HuH-7.5 (cell line): ENCODE measurements around the gene RAB26.
A peak's percentile ranks its signal among the peaks of the same experiment; 100 is the strongest.

Experiments used
- DNase-seq: peaks from one replicate; pipeline ENCODE4 v3.0.0; 2011; ENCODE audit warnings: low spot score

Gene RAB26

GRCh38 chr16:2142942-2143877, 5.2 kb upstream of the RAB26 start:
- peak; percentile 29 for DNase-seq

GRCh38 chr16:2143878-2144485, 4.4 kb upstream of the RAB26 start:
- no peak for DNase-seq

DNA sequence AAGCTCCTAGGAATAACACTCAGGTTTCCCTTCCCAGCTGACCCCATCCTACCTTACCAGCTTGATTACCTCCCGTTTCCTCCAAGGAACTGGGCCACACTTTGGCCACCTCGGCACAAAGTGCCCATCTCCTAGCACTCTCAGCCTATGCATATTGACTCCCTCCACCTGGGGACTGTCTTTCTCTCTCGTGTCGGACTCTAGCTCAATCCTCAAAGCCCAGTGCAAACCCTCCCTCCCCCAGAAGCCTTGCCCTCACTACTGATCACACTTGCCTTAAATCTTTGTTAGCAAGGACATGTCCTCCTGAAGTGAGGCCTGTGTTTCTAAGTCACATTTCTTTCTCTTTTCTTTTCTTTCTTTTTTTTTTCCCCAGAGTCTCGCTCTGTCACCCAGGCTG, 2.6 kb upstream of the RAB26 start:
- no peak for DNase-seq

DNA sequence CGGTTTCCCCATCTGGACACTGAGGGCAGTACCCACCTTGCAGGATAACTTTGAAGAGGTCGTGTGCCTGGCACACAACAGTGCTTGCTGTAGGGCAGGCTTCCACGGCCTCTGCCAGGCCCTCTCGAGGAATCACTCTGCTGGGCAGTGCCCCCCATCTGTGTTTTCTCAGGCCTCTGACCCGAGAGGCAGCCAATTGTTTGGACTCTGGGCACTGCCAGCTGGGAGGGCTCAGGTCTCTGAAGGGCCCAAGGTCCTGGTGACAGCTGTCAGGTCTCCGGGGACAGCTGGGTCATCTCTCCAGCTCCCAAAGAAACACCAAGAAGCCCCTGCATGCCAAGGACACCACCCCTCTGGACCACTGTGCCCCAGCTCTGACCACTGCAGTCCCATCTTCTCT, 1.0 kb upstream of the RAB26 start:
- DNase-seq = no peak

DNA sequence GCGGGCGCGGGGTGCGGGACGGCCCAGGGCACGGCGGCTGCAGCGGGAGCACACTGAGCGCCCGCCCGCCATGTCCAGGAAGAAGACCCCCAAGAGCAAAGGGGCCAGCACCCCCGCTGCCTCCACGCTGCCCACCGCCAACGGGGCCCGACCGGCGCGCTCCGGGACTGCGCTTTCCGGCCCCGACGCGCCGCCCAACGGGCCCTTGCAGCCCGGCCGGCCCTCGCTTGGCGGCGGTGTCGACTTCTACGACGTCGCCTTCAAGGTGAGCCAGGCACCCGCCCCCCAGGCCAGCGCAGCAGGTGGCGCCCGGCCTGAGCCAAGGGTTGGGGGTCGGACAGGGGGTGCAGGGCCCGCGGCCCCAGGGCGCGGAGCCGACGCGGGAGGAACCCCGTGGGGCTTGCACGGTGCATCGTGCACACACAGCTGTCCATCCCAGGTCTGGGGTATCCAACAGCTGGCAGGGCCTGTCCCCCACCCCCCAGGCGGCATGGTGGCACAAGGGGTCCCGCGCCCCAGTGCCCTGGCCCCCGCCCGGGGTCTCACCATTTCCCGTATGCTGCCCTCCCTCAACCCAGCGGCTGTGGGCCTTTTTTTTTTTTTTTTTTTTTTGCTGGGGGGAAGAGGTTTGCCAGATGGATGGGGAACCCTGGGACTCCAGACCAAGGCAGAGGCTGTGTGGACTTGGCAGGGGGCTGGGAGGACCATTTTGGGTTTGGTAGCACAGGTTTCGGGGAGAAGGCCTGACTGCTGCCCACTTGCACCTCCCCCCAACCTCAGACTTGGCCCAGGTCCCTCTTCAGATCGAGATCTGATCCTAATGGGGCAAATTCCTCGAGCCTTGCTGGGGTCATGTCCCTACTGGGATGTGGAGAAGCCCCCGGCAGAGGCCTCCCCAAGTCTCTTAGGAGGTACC, 547 bp downstream of the RAB26 start:
- DNase-seq = no peak

GRCh38 chr16:2149630-2150417, 1.4 kb downstream of the RAB26 start:
- DNase-seq = no peak

DNA sequence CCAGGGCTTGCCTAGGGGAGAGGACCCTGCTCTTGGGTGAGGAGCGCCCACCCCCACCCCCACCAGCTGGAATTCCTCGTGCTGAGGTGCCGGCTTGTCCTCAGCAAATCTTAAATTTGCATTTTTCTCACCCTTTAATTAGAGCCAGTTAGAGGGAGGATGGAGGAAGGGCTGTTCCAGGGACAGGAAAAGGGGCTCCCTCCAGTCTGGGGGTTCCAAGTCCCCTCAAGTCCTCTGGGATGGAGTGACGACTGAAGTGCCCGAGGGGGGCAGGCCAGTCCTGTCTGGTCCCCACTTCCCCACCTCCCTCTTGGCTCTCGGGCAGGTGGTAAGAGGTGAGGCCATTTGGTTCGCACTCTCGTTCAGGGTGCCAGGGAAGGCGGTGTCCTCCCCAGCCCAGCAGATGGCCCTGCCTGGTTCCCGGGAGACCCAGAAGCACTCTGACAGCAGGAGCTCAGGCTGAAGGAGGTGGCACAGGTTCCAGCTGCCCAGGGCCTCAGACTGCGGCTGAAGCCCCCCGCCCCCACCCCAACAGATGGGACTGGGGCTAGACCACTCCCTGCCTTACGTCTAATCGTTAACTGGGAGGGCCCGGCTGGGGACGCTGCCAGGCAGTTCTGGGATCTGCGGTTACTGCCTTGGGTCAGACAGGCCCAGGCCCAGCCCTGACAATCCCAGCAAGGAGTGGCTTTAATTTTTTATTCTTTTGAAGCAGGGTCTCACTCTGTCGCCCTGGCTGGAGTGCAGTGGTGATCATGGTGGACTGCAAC, 2.2 kb downstream of the RAB26 start:
- no peak for DNase-seq

DNA sequence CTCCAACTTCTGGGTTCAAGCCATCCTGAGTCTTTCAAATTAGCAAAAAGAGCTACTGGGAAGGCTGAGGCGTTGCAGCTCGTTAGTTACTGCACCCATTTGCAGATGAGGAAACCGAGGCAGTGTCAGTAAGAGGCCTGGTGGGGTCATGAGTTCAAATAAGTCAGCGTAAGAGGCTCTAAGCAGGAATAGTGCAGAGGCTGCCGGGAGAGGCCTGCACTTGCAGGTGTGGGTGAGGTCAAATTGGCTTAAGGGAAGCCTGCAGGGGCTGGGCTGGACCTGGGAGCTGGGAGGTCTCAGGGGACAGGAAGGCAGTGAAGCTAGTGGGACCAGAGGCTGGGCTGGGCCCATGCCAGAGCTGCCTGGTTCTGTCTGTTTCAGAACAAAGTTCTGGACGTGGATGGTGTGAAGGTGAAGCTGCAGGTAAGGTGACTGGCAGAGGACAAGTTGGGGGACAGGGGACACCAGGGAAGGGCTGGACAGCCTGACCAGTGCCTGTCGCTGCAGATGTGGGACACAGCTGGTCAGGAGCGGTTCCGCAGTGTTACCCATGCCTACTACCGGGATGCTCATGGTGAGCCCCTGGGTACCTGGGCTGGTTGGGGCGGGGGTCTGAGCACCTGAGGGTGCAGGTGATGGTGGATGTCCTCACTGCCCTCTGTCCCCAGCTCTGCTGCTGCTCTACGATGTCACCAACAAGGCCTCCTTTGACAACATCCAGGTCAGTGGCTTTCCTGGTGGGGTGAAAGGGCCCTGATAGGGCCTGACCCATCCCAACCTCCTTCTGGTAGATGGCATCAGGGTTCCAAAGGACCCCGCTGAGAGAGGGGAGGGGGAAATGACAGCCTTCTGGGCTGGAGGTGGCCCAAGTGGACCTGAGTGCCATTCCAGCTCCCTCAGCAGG, 3.0 kb downstream of the RAB26 start:
- no peak for DNase-seq

DNA sequence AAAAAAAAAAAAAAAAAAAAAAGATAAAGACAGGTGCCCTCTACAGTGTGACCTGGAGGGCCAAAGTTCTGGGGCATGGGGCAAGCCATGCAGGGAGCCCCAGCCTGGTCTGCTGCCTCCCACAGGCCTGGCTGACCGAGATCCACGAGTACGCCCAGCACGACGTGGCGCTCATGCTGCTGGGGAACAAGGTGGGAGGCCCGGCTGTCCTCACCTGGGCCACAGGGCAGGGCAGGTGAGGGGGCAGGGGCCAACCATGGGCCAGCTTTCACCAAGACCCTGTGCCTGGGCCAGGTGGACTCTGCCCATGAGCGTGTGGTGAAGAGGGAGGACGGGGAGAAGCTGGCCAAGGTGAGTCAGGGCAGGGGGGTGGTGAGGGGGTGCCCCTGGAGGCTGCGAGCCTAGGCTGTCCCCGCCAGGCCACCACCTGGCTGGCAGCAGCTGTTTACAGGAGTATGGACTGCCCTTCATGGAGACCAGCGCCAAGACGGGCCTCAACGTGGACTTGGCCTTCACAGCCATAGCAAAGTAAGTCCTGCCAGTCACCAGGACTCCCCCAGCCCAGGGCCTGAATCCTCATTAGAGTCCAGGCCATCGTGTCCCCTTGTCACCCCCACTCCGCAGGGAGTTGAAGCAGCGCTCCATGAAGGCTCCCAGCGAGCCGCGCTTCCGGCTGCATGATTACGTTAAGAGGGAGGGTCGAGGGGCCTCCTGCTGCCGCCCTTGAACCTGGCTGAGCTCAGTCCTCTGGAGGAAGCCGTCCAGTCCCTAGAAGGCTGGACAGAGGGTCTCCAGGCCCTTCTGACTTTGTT, 4.5 kb downstream of the RAB26 start:
- no peak for DNase-seq

GRCh38 chr16:2154533-2155090, 6.2 kb downstream of the RAB26 start:
- no peak for DNase-seq

GRCh38 chr16:2155091-2155950, 6.9 kb downstream of the RAB26 start, which contains the start of gene TRAF7:
Gene TRAF7, plus strand, starts transcription at chr16:2155782. Its CDS starts 8,139 bp downstream, at chr16:2163921.
- peak; percentile 99 for DNase-seq

DNA sequence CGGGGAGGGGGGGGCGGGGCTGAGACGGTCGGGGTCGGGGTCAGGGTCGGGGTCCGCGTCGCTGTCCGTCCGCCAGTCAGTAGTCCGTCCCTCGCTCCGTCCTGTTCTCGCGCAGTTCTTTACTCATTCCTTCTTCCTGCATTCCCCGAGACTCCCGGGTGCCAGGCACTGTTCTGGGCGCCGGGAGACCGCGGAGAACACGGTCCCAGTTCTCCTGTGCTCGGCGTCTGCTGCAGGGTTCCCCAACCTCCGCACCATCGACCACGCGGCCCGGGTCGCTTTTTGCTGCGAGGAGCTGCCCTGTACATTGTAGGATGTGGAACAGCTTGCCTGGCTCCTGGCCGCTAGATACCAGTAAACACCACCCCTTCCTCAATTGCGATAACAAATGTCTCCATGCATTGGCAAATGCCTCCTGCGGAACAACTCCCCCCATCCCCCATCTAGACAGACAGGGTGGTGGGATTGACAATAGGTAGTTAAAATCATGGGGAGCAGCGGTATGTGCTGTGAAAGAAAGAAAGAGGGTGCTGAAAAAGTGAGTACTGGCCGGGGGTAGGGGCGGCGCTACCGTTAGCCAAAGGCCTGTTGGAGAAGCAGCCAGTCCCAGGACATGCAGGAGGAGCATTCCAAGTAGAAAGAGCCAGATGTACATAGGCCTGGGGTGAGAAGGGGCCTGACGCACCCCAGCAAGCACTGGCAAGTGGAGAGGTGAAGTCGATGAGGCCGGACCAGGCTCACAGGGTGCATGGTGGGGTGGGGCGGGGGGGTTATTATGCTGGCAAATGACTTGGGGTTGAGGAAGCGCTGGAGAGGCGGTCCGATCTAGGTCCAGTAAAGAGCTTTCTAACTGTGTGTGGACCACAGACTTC, 7.8 kb downstream of the RAB26 start:
- DNase-seq = no peak

GRCh38 chr16:2156849-2157224, 8.4 kb downstream of the RAB26 start:
- no peak for DNase-seq

DNA sequence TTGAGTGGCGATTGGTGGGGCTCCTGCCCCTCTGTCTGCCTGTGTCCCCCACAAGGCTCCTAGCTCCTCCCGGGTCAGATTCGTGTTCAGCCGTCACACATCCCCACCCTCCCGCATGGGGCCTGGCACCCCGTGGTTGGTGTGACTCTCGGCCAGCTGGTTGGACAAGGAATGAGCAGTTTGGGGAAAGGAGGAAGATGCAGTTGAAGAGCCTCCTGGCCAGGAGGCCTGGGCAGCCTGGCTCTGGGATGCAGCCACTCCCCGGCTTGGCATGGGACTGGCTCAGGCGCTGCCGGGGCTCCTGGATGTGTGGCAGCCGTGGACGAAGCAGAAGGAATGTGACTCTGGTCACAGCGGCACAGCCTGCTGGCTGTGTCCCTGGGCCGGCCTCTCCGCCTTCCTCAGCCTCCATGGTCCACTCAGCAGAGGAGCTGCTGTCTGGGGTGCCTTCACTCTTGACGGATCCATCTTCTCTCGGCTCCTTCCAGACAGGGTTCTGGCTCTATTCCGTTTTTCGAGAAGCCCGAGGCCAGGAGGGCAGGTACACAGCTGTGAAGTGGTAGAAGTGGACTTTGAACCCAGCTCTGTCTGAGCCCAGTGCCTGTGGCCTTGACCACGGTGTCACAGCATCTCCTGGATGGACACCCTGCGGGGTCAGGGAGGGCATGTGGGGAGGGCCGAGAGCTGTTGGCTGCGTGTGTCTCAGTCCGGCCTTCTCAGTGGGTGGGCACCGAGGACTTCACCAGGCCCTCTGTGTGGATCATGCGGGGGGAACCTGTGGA, 9.2 kb downstream of the RAB26 start:
- peak; percentile 93 for DNase-seq

DNA sequence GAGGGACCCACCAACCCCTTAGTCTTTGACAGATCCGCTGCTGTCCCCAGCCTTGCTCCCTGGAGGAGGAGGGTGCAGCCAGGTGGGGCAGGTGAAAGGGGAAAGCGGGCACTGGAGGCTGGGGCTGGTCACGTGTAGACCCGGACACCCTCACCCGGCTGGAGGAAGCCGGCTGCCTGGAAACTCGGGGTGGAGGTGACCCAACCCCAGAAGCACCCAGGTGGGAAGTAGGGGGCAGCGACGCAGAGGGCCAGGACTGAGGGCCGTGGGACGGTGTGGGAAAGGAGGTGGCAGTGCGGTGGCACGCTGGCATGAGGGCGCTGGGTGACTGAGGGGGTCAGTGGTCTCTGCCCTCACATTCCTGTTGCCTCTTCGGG, 9.8 kb downstream of the RAB26 start:
- DNase-seq = no peak
